GM12878 (cell line): ENCODE results near the gene BEND4. TPM values are rescaled to one million over a fixed set of nuclear protein-coding genes. Genes with fewer than 3 reads are reported as not detected.

Experiments
- polyA plus RNA-seq, 11 experiments: library from polyadenylated mRNA; depleted of rRNA in 4 of 11; unstranded in 6 of 11; stranded (reverse) in 5 of 11; fragments of >200 nt; fragmentation: Nextera tagmentation in 4 of 11; fragmentation: Illumina TruSeq in 1 of 11; extraction: Ambion mirVana in 4 of 11; extraction: Trizol in 1 of 11; gene quantifications; 1 replicate in 1 of 11; 2 replicates in 10 of 11; pipeline versions ENCODE4 v1.2.1 to v1.2.3, GENCODE V29; 2011 to 2016; ENCODE audit warnings: inconsistent platforms in 2 of 11, missing spikeins in 2 of 11, low read depth in 1 of 11
- total RNA-seq, 4 experiments: library from RNA; depleted of rRNA in 3 of 4; stranded (reverse); fragments of >200 nt in 3 of 4; fragmentation: Illumina TruSeq in 1 of 4; extraction: Trizol in 1 of 4; gene quantifications; 2 replicates each; pipeline versions ENCODE4 v1.2.1 to v1.2.3, GENCODE V29; 2013 to 2021

The BEND4 gene
- total and polyA plus RNA-seq, 10 of the 15 experiments (the other 5 are each of a cell fraction or from before 2014, with no cell fraction given): under 0.01 to 0.15 (median 0.04) TPM; not detected in 1

Other genes with a start within 250 kb of the BEND4 start
- gene TMEM33, start 217.2 kb downstream of the BEND4 start, total RNA-seq (2014; rRNA removed): 33.4 and 41.5 TPM in 2 replicates
- 32.6 and 34.2 TPM in 2 replicates for gene TMEM33, start 217.2 kb downstream of the BEND4 start, total RNA-seq (2014; rRNA removed; fragmentation: Illumina TruSeq; extraction: Trizol)
- 39.1 and 41.6 TPM in 2 replicates for gene TMEM33, start 217.2 kb downstream of the BEND4 start, total RNA-seq (2021)
- 51.0 and 60.2 TPM in 2 replicates for gene TMEM33, start 217.2 kb downstream of the BEND4 start, polyA plus RNA-seq (2011; rRNA removed)
- 32.7 and 33.5 TPM in 2 replicates for gene TMEM33, start 217.2 kb downstream of the BEND4 start, polyA plus RNA-seq (2014; fragmentation: Illumina TruSeq; extraction: Trizol)
- 10 to 100 TPM in 1 of 2 experiments, 1 to 10 TPM in 1; 7.9 to 16.0 TPM for gene TMEM33, start 217.2 kb downstream of the BEND4 start, polyA plus RNA-seq (2014; fragmentation: Nextera tagmentation; extraction: Ambion mirVana)
- gene TMEM33, start 217.2 kb downstream of the BEND4 start, polyA plus RNA-seq (2014; rRNA removed): 23.3 and 25.5 TPM in 2 replicates
- gene TMEM33, start 217.2 kb downstream of the BEND4 start, polyA plus RNA-seq (2016; fragmentation: Nextera tagmentation; extraction: Ambion mirVana): 10 to 100 TPM; 31.2 to 37.8 TPM
- 0.11 and 0.27 TPM in 2 replicates for gene DCAF4L1, start 170.9 kb downstream of the BEND4 start, total RNA-seq (2014; rRNA removed)
- 0.22 and 0.32 TPM in 2 replicates for gene DCAF4L1, start 170.9 kb downstream of the BEND4 start, total RNA-seq (2014; rRNA removed; fragmentation: Illumina TruSeq; extraction: Trizol)
- gene DCAF4L1, start 170.9 kb downstream of the BEND4 start, total RNA-seq (2021): 0.13 and 0.16 TPM in 2 replicates
- gene DCAF4L1, start 170.9 kb downstream of the BEND4 start, polyA plus RNA-seq (2011; rRNA removed): 0.19 and 0.27 TPM in 2 replicates
- 0.28 and 0.32 TPM in 2 replicates for gene DCAF4L1, start 170.9 kb downstream of the BEND4 start, polyA plus RNA-seq (2014; fragmentation: Illumina TruSeq; extraction: Trizol)
- gene DCAF4L1, start 170.9 kb downstream of the BEND4 start, polyA plus RNA-seq (2014; fragmentation: Nextera tagmentation; extraction: Ambion mirVana): under 1 TPM; 0.04 to 0.06 TPM
- 0.25 and 0.27 TPM in 2 replicates for gene DCAF4L1, start 170.9 kb downstream of the BEND4 start, polyA plus RNA-seq (2014; rRNA removed)
- gene DCAF4L1, start 170.9 kb downstream of the BEND4 start, polyA plus RNA-seq (2016; fragmentation: Nextera tagmentation; extraction: Ambion mirVana): under 1 TPM; 0.17 to 0.48 TPM
- gene SLC30A9, start 162.1 kb downstream of the BEND4 start, total RNA-seq (2014; rRNA removed): 39.3 and 45.3 TPM in 2 replicates
- 57.5 and 60.2 TPM in 2 replicates for gene SLC30A9, start 162.1 kb downstream of the BEND4 start, total RNA-seq (2014; rRNA removed; fragmentation: Illumina TruSeq; extraction: Trizol)
- gene SLC30A9, start 162.1 kb downstream of the BEND4 start, total RNA-seq (2021): 45.6 and 48.2 TPM in 2 replicates
- gene SLC30A9, start 162.1 kb downstream of the BEND4 start, polyA plus RNA-seq (2011; rRNA removed): 51.3 and 77.2 TPM in 2 replicates
- 47.6 and 62.0 TPM in 2 replicates for gene SLC30A9, start 162.1 kb downstream of the BEND4 start, polyA plus RNA-seq (2014; fragmentation: Illumina TruSeq; extraction: Trizol)
- 10 to 100 TPM; 12.1 to 15.4 TPM for gene SLC30A9, start 162.1 kb downstream of the BEND4 start, polyA plus RNA-seq (2014; fragmentation: Nextera tagmentation; extraction: Ambion mirVana)
- 35.6 and 38.7 TPM in 2 replicates for gene SLC30A9, start 162.1 kb downstream of the BEND4 start, polyA plus RNA-seq (2014; rRNA removed)
- 10 to 100 TPM; 72.5 to 75.9 TPM for gene SLC30A9, start 162.1 kb downstream of the BEND4 start, polyA plus RNA-seq (2016; fragmentation: Nextera tagmentation; extraction: Ambion mirVana)
- gene SHISA3, start 244.8 kb upstream of the BEND4 start, total RNA-seq (2014; rRNA removed): 4.4 and 4.9 TPM in 2 replicates
- 3.9 TPM in 2 replicates for gene SHISA3, start 244.8 kb upstream of the BEND4 start, total RNA-seq (2014; rRNA removed; fragmentation: Illumina TruSeq; extraction: Trizol)
- gene SHISA3, start 244.8 kb upstream of the BEND4 start, total RNA-seq (2021): 6.3 and 6.6 TPM in 2 replicates
- 0.03 TPM in 1 of 2 replicates, not detected in the other for gene SHISA3, start 244.8 kb upstream of the BEND4 start, polyA plus RNA-seq (2011; rRNA removed)
- gene SHISA3, start 244.8 kb upstream of the BEND4 start, polyA plus RNA-seq (2014; fragmentation: Illumina TruSeq; extraction: Trizol): 3.7 and 4.1 TPM in 2 replicates
- 1 to 10 TPM; 1.9 to 4.6 TPM for gene SHISA3, start 244.8 kb upstream of the BEND4 start, polyA plus RNA-seq (2014; fragmentation: Nextera tagmentation; extraction: Ambion mirVana)
- gene SHISA3, start 244.8 kb upstream of the BEND4 start, polyA plus RNA-seq (2014; rRNA removed): 5.5 and 7.2 TPM in 2 replicates
- gene SHISA3, start 244.8 kb upstream of the BEND4 start, polyA plus RNA-seq (2016; fragmentation: Nextera tagmentation; extraction: Ambion mirVana): 1 to 10 TPM; 3.9 to 4.9 TPM